ENCODE results near the gene NR2C2.
"Not testable (repeated sequence)": the region's sequence is repeated elsewhere in the genome, so short reads cannot be mapped to it uniquely, and the experiment has no call there.

Gene NR2C2

GRCh38 chr3:14991818-14992612, 44.6 kb downstream of the NR2C2 start:
- Mint-ChIP-seq H3K9me3 (peaks cover 7% of the 10 kb centered on the region), H3K4me3 (no peak overlapping the region), H3K36me3 (ENCODE audit: low read depth) (peaks cover 16% of the 10 kb centered on the region), H3K27me3 (ENCODE audit: low read depth, poor library complexity) (peaks cover 2% of the 10 kb centered on the region), H3K27ac (no peak overlapping the region), H3K4me1 (peaks cover 24% of the 10 kb centered on the region)
- no peak for TF ChIP-seq CTCF (IDR thresholded peaks at IDR 0.05)
- DNase-seq: no peak

- peaks cover 42% of the 10 kb centered on the region for H3K9me3 Mint-ChIP-seq
- TF ChIP-seq CTCF (IDR thresholded peaks at IDR 0.05): no peak
- no peak for DNase-seq
- no peak overlapping the region for H3K4me3 Mint-ChIP-seq
- H3K36me3 Mint-ChIP-seq (ENCODE audit: low read depth): peaks cover 61% of the 10 kb centered on the region
- H3K27ac Mint-ChIP-seq: no peak overlapping the region
- H3K4me1 Mint-ChIP-seq: no peaks in the 10 kb centered on the region
- H3K27me3 Mint-ChIP-seq (ENCODE audit: low read depth, poor library complexity): peaks cover 2% of the 10 kb centered on the region
These were observed 50.6 kb downstream of the NR2C2 start for GRCh38 chr3:14997941-14998340.

- not testable (repeated sequence) for H3K4me3 Mint-ChIP-seq; H3K27me3 Mint-ChIP-seq (ENCODE audit: low read depth, poor library complexity); H3K4me1 Mint-ChIP-seq; H3K27ac Mint-ChIP-seq; DNase-seq
- Mint-ChIP-seq H3K36me3 (ENCODE audit: low read depth) (peaks cover 72% of the 10 kb centered on the region), H3K9me3 (peaks cover 42% of the 10 kb centered on the region)
These were observed 51.8 kb downstream of the NR2C2 start for GRCh38 chr3:14999182-14999581.

- no peak overlapping the region for H3K4me3 Mint-ChIP-seq
- TF ChIP-seq CTCF (IDR thresholded peaks at IDR 0.05): no peak
- peaks cover 65% of the 10 kb centered on the region for H3K36me3 Mint-ChIP-seq (ENCODE audit: low read depth)
- no peaks in the 10 kb centered on the region for H3K9me3 Mint-ChIP-seq
- H3K4me1 Mint-ChIP-seq: peaks cover 4% of the 10 kb centered on the region
- no peak overlapping the region for H3K27ac Mint-ChIP-seq
- DNase-seq: no peak
- H3K27me3 Mint-ChIP-seq (ENCODE audit: low read depth, poor library complexity): no peaks in the 10 kb centered on the region
These were observed 60.3 kb downstream of the NR2C2 start for GRCh38 chr3:15007681-15008141.

GRCh38 chr3:15009167-15009566, 61.8 kb downstream of the NR2C2 start:
- Mint-ChIP-seq H3K27ac (no peak overlapping the region), H3K4me1 (peaks cover 8% of the 10 kb centered on the region), H3K36me3 (ENCODE audit: low read depth) (peaks cover 66% of the 10 kb centered on the region), H3K4me3 (no peak overlapping the region), H3K27me3 (ENCODE audit: low read depth, poor library complexity) (no peaks in the 10 kb centered on the region), H3K9me3 (no peaks in the 10 kb centered on the region)
- DNase-seq: no peak
- TF ChIP-seq CTCF (IDR thresholded peaks at IDR 0.05): no peak

GRCh38 chr3:15010664-15011063, 63.3 kb downstream of the NR2C2 start:
- H3K9me3 Mint-ChIP-seq: no peaks in the 10 kb centered on the region
- H3K4me1 Mint-ChIP-seq: peaks cover 8% of the 10 kb centered on the region
- TF ChIP-seq CTCF (IDR thresholded peaks at IDR 0.05): no peak
- peak overlapping the region; percentile 75 for H3K27ac Mint-ChIP-seq
- H3K4me3 Mint-ChIP-seq: no peak overlapping the region
- no peak for DNase-seq
- peaks cover 66% of the 10 kb centered on the region for H3K36me3 Mint-ChIP-seq (ENCODE audit: low read depth)
- H3K27me3 Mint-ChIP-seq (ENCODE audit: low read depth, poor library complexity): no peaks in the 10 kb centered on the region

Data from nephron progenitor cell (in vitro differentiated cells).